ENCODE results near the gene C2orf92. TPM values are rescaled to one million over a fixed set of nuclear protein-coding genes. Genes with fewer than 3 reads are reported as not detected.

Gene C2orf92
- total RNA-seq, 1 experiment from 2014 or later: 6.0 TPM

- no TSS peak for BruUV-seq (replicated peaks)
- ChIA-PET POLR2A (no interaction called here), CTCF (no interaction called here)
- H3K4me3 ChIP-seq (ENCODE audit: low read depth in 2 of 2, low read length in 2 of 2): no peak overlapping the region
- H3K27me3 ChIP-seq (ENCODE audit: control insufficient read depth, insufficient read depth, low read length): no peaks in the 10 kb centered on the region
- no peak overlapping the region for H3K27ac ChIP-seq (ENCODE audit: low read length)
- no peaks in the 10 kb centered on the region for H3K4me1 ChIP-seq (ENCODE audit: control insufficient read depth, insufficient read depth, low read length)
- no peak for TF ChIP-seq TCF7L2 (IDR thresholded peaks at IDR 0.05; ENCODE audit: low read depth, low read length)
- no peak for TF ChIP-seq REST (IDR thresholded peaks at IDR 0.05; ENCODE audit: insufficient read depth in 1 of 2, low read depth in 2 of 2, low read length in 1 of 2)
- TF ChIP-seq SIN3A (IDR thresholded peaks at IDR 0.05; ENCODE audit: borderline replicate concordance, insufficient read depth, low read depth, low read length): no peak
- no peaks in the 10 kb centered on the region for H3K9me3 ChIP-seq (ENCODE audit: control insufficient read depth, insufficient read depth, low read depth, low read length)
- H3K36me3 ChIP-seq (ENCODE audit: control insufficient read depth, insufficient read depth, low read length): no peaks in the 10 kb centered on the region
- in situ Hi-C loops (cut with HindIII; ENCODE audit: low pct_unique_long_range_greater_than_20kb, low sequenced_read_pairs) (no loop called here), intact Hi-C loops (cut with micrococcal nuclease; ENCODE audit: unreplicated experiment) (no loop called here)
- DNase-seq (ENCODE audit: low read depth, low spot score) (no peak), ATAC-seq (no peak)
Measured at GRCh38 chr2:97724073-97724410, 54.5 kb downstream of the C2orf92 start.

DNA sequence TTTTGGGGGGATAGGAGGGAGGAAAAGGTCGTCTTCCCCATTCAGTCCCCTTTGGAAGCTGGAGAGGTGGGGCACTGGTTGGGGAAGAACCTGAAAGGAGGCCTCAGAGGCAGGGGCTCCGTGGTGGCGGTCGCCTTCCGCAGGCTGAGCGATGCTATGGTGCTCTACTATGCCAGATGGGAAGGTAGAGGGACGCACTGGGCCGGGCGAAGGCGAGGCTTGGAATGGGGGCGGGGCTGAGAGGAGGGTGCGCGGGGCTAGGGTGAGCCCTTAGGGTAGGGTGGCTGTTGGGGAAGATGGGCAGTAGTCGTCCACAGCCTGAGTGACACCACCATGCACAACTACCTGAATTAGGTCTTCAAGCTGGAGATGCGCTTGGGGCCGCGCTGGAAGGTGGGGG lies 55.0 kb downstream of the C2orf92 start:
- BruUV-seq (replicated peaks): no TSS peak
- POLR2A ChIA-PET: no interaction called here

More for the DNA sequence above, 55.0 kb downstream of the C2orf92 start:
- CTCF ChIA-PET: no interaction called here
- no peak overlapping the region for H3K27ac ChIP-seq (ENCODE audit: low read length)
- intact Hi-C loops (cut with micrococcal nuclease; ENCODE audit: unreplicated experiment): no loop called here
- H3K4me1 ChIP-seq (ENCODE audit: control insufficient read depth, insufficient read depth, low read length): no peaks in the 10 kb centered on the region
- no peak for ATAC-seq
- DNase-seq (ENCODE audit: low read depth, low spot score): no peak
- in situ Hi-C loops (cut with HindIII; ENCODE audit: low pct_unique_long_range_greater_than_20kb, low sequenced_read_pairs): no loop called here
- no peaks in the 10 kb centered on the region for H3K27me3 ChIP-seq (ENCODE audit: control insufficient read depth, insufficient read depth, low read length)
- H3K36me3 ChIP-seq (ENCODE audit: control insufficient read depth, insufficient read depth, low read length): no peaks in the 10 kb centered on the region
- no peak overlapping the region for H3K4me3 ChIP-seq (ENCODE audit: low read depth in 2 of 2, low read length in 2 of 2)
- no peak for TF ChIP-seq POLR2AphosphoS5 (IDR thresholded peaks at IDR 0.05; ENCODE audit: low read depth, low read length)
- TF ChIP-seq TCF7L2 (IDR thresholded peaks at IDR 0.05; ENCODE audit: low read depth, low read length): no peak
- no peak for TF ChIP-seq REST (IDR thresholded peaks at IDR 0.05; ENCODE audit: insufficient read depth in 1 of 2, low read depth in 2 of 2, low read length in 1 of 2)
- TF ChIP-seq SIN3A (IDR thresholded peaks at IDR 0.05; ENCODE audit: borderline replicate concordance, insufficient read depth, low read depth, low read length): no peak
- TF ChIP-seq CTCF (IDR thresholded peaks at IDR 0.05): no peak
- no peaks in the 10 kb centered on the region for H3K9me3 ChIP-seq (ENCODE audit: control insufficient read depth, insufficient read depth, low read depth, low read length)
